HEK293T (cell line): ENCODE results near the gene HBE1.

Source experiments
- CTCF ChIA-PET: fragments of 350-600 bp; formaldehyde crosslinking; extraction: SDS; loops from one replicate; lab custom pipeline; 2021; ENCODE audit warnings: antibody characterized with exemption, inconsistent platforms; lab: Yijun Ruan, JAX
- POLR2A ChIA-PET: fragments of 350-600 bp; formaldehyde crosslinking; extraction: SDS; loops from one replicate; lab custom pipeline; 2020; ENCODE audit warnings: antibody characterized with exemption, inconsistent platforms; lab: Yijun Ruan, JAX
- DNase-seq: peaks from one replicate; pipeline ENCODE4 v3.0.0; 2012; ENCODE audit warnings: mixed read lengths; ENCODE audit errors: extremely low spot score
- ARNT ChIP-seq: fragments of 450-650 bp; IDR thresholded peaks from 2 replicates; pipeline ENCODE4 v1.6.1; 2017; ENCODE audit warnings: mild to moderate bottlenecking
- BHLHE40 ChIP-seq: fragments of 450-650 bp; IDR thresholded peaks from 2 replicates; pipeline ENCODE4 v1.6.1; 2016; ENCODE audit warnings: mild to moderate bottlenecking, moderate library complexity, borderline replicate concordance
- CTBP1 ChIP-seq: fragments of 450-650 bp; IDR thresholded peaks from 2 replicates; pipeline ENCODE4 v1.6.1; 2016; ENCODE audit warnings: borderline replicate concordance
- ELF4 ChIP-seq: fragments of 450-650 bp; IDR thresholded peaks from 2 replicates; pipeline ENCODE4 v1.6.1; 2017; ENCODE audit warnings: antibody characterized with exemption
- FOXA1 ChIP-seq: fragments of 450-650 bp; IDR thresholded peaks from 2 replicates; pipeline ENCODE4 v1.6.1; 2016; ENCODE audit warnings: mild to moderate bottlenecking
- FOXK2 ChIP-seq: fragments of 450-650 bp; IDR thresholded peaks from 2 replicates; pipeline ENCODE4 v1.6.1; 2016; ENCODE audit warnings: mild to moderate bottlenecking
- FOXM1 ChIP-seq: fragments of 450-650 bp; IDR thresholded peaks from 2 replicates; pipeline ENCODE4 v1.6.1; 2017; ENCODE audit warnings: mild to moderate bottlenecking, borderline replicate concordance
- HDGF ChIP-seq: fragments of 450-650 bp; IDR thresholded peaks from 2 replicates; pipeline ENCODE4 v1.6.1; 2017; ENCODE audit warnings: antibody characterized with exemption, borderline replicate concordance
- L3MBTL2 ChIP-seq: fragments of 450-650 bp; conservative IDR thresholded peaks from 2 replicates; pipeline ENCODE4 v1.6.1; 2016; ENCODE audit warnings: mild to moderate bottlenecking
- LEF1 ChIP-seq: fragments of 450-650 bp; IDR thresholded peaks from 2 replicates; pipeline ENCODE4 v1.6.1; 2017; ENCODE audit warnings: mild to moderate bottlenecking, borderline replicate concordance
- NFRKB ChIP-seq: fragments of 450-650 bp; IDR thresholded peaks from 2 replicates; pipeline ENCODE4 v1.6.1; 2016; ENCODE audit warnings: mild to moderate bottlenecking, moderate library complexity
- PKNOX1 ChIP-seq: fragments of 450-650 bp; IDR thresholded peaks from 2 replicates; pipeline ENCODE4 v1.6.1; 2016
- SP1 ChIP-seq: fragments of 450-650 bp; IDR thresholded peaks from 2 replicates; pipeline ENCODE4 v1.6.1; 2017
- SUZ12 ChIP-seq: fragments of 450-650 bp; IDR thresholded peaks from 2 replicates; pipeline ENCODE4 v1.6.1; 2016; ENCODE audit warnings: mild to moderate bottlenecking
- TARDBP ChIP-seq: fragments of 450-650 bp; IDR thresholded peaks from 2 replicates; pipeline ENCODE4 v1.6.1; 2016
- ZNF384 ChIP-seq: fragments of 450-650 bp; IDR thresholded peaks from 2 replicates; pipeline ENCODE4 v1.6.1; 2016

Gene HBE1

GRCh38 chr11:5223686-5224085 lies 46.1 kb downstream of the HBE1 start:
- ChIA-PET POLR2A (no interaction called here), CTCF (no interaction called here)
- DNase-seq = no peak
- TF ChIP-seq ARNT (no peak), L3MBTL2 (no peak), ELF4 (no peak)

- no peak for DNase-seq
- TF ChIP-seq LEF1 (no peak), L3MBTL2 (no peak), BHLHE40 (no peak), ARNT (no peak), TARDBP (no peak), FOXM1 (no peak), SP1 (no peak), ZNF384 (no peak), PKNOX1 (no peak), NFRKB (no peak), SUZ12 (no peak), FOXK2 (no peak), ELF4 (no peak), HDGF (no peak), FOXA1 (no peak), CTBP1 (no peak)
- ChIA-PET CTCF (no interaction called here), POLR2A (no interaction called here)
These were observed 46.6 kb downstream of the HBE1 start for GRCh38 chr11:5223146-5223545.
